NOMO-1 (cell line): ENCODE measurements around the gene SLC35G4.
"Not testable (repeated sequence)": the region's sequence is repeated elsewhere in the genome, so short reads cannot be mapped to it uniquely, and the experiment has no call there.

ENCODE experiments used
- DNase-seq, 2 experiments: peaks; one replicate each; lab custom pipeline; 2025; ENCODE audit not compliant: unreplicated experiment in 2 of 2; lab: John Stamatoyannopoulos, UW

SLC35G4 gene

GRCh38 chr18:11609488-11609887, at the start of gene SLC35G4:
SLC35G4 (plus strand) TSS chr18:11609596; CDS start chr18:11609596, 0 bp downstream.
- DNase-seq: not testable (repeated sequence)

GRCh38 chr18:11561293-11561692, 48.1 kb upstream of the SLC35G4 start:
- no peak for DNase-seq

- no peak for DNase-seq
Observed at GRCh38 chr18:11565716-11566115, 43.7 kb upstream of the SLC35G4 start.

GRCh38 chr18:11566236-11566965, 43.0 kb upstream of the SLC35G4 start:
- no peak for DNase-seq

GRCh38 chr18:11567396-11567795, 42.0 kb upstream of the SLC35G4 start:
- DNase-seq: no peak

- DNase-seq: no peak
Observed at GRCh38 chr18:11570073-11570588, 39.3 kb upstream of the SLC35G4 start.

- DNase-seq: no peak
Observed at GRCh38 chr18:11570769-11571412, 38.5 kb upstream of the SLC35G4 start.

GRCh38 chr18:11572201-11572600, 37.2 kb upstream of the SLC35G4 start:
- no peak for DNase-seq

- no peak for DNase-seq
Observed at GRCh38 chr18:11574545-11574944, 34.9 kb upstream of the SLC35G4 start.

- DNase-seq: no peak
Observed at GRCh38 chr18:11577271-11578112, 31.9 kb upstream of the SLC35G4 start.

GRCh38 chr18:11578799-11579198, 30.6 kb upstream of the SLC35G4 start:
- DNase-seq: no peak

GRCh38 chr18:11579916-11580315, 29.5 kb upstream of the SLC35G4 start:
- DNase-seq: no peak

GRCh38 chr18:11581286-11581685, 28.1 kb upstream of the SLC35G4 start:
- DNase-seq: no peak

GRCh38 chr18:11585596-11585995, 23.8 kb upstream of the SLC35G4 start:
- DNase-seq: no peak

GRCh38 chr18:11586896-11587295, 22.5 kb upstream of the SLC35G4 start:
- no peak for DNase-seq

GRCh38 chr18:11587432-11587831, 22.0 kb upstream of the SLC35G4 start:
- no peak for DNase-seq

- no peak for DNase-seq
Observed at GRCh38 chr18:11587846-11588245, 21.6 kb upstream of the SLC35G4 start.

GRCh38 chr18:11591957-11592356, 17.4 kb upstream of the SLC35G4 start:
- no peak for DNase-seq

- no peak for DNase-seq
Observed at GRCh38 chr18:11600321-11600720, 9.1 kb upstream of the SLC35G4 start.

- no peak for DNase-seq
Observed at GRCh38 chr18:11607906-11608305, 1.5 kb upstream of the SLC35G4 start.

- not testable (repeated sequence) for DNase-seq
Observed at GRCh38 chr18:11608618-11609017, 778 bp upstream of the SLC35G4 start.
